ENCODE data around the gene TOPBP1.

- no peak for TF ChIP-seq CTCF (IDR thresholded peaks at IDR 0.05; ENCODE audit: low read depth, low read length)
- no peak for TF ChIP-seq EZH2phosphoT487 (IDR thresholded peaks at IDR 0.05; ENCODE audit: low read depth)
Measured at GRCh38 chr3:133674290-133674919, 12.7 kb upstream of the TOPBP1 start.
